A549 (cell line): ENCODE data around the gene JAG2. TPM values are rescaled to one million over a fixed set of nuclear protein-coding genes. Genes with fewer than 3 reads are reported as not detected.
A peak's percentile ranks its signal among the peaks of the same experiment; 100 is the strongest.

Experiments
- ATAC-seq, 2 experiments: fragments of 200-7000 bp in 1 of 2; fragments of >200 bp in 1 of 2; cut with Nextera tagmentation in 1 of 2; cut with Tn5 transposase in 1 of 2; 3 replicates each; pipeline versions ENCODE4 v1.8.0 to v1.9.1; 2018 to 2020; ENCODE audit warnings: mild to moderate bottlenecking in 1 of 2, moderate library complexity in 1 of 2
- CTCF ChIA-PET: fragments of 300-600 bp; sonication (Branson Sonifier 250); formaldehyde crosslinking; extraction: SDS; loops from one replicate; lab custom pipeline; 2021; ENCODE audit warnings: antibody characterized with exemption, inconsistent platforms; lab: Yijun Ruan, JAX
- POLR2A ChIA-PET: fragments of 350-600 bp; formaldehyde crosslinking; extraction: SDS; loops from one replicate; lab custom pipeline; 2021; ENCODE audit warnings: antibody characterized with exemption, inconsistent platforms; lab: Yijun Ruan, JAX
- DNase-seq, 2 experiments: peaks; one replicate each; pipeline versions ENCODE4 v3.0.0 to v3.0.0-alpha.2; 2011 to 2016; ENCODE audit warnings: low read depth in 1 of 2, low spot score in 1 of 2
- FAIRE-seq: peaks from 2 replicates; lab custom pipeline; 2011; peaks lifted over from hg19 to GRCh38; lab: Jason Lieb, UNC
- H3K27ac ChIP-seq, 2 experiments: fragments of >200 bp; sonication (Bioruptor Twin); formaldehyde crosslinking; 3 replicates each; pipeline ENCODE4 v1.5.1; 2016 to 2017
- H3K4me1 ChIP-seq: fragments of >200 bp; sonication (Bioruptor Twin); formaldehyde crosslinking; 3 replicates; pipeline ENCODE4 v1.6.1; 2016
- H3K4me2 ChIP-seq: fragments of >200 bp; sonication (Bioruptor Twin); formaldehyde crosslinking; 3 replicates; pipeline ENCODE4 v1.6.1; 2016
- H3K4me3 ChIP-seq: fragments of >200 bp; sonication (Bioruptor Twin); formaldehyde crosslinking; 3 replicates; pipeline ENCODE4 v1.5.1; 2016
- H3K9me3 ChIP-seq: fragments of >200 bp; sonication (Bioruptor Twin); formaldehyde crosslinking; 3 replicates; pipeline ENCODE4 v1.6.1; 2016
- CHD2 ChIP-seq: fragments of 150-350 bp; IDR thresholded peaks from 2 replicates; pipeline ENCODE4 v1.6.1; 2014; ENCODE audit warnings: low read length; ENCODE audit not compliant: partially characterized antibody
- CHD4 ChIP-seq: fragments of 200-600 bp; sonication (generic); IDR thresholded peaks from 2 replicates; pipeline ENCODE4 v1.6.1; 2016; ENCODE audit warnings: antibody characterized with exemption, mild to moderate bottlenecking, borderline replicate concordance
- CTCF ChIP-seq: fragments of >200 bp; sonication (Bioruptor Twin); formaldehyde crosslinking; IDR thresholded peaks from 3 replicates; pipeline ENCODE4 v1.5.1; 2016
- EHMT2 ChIP-seq: fragments of 200-600 bp; sonication (generic); IDR thresholded peaks from 2 replicates; pipeline ENCODE4 v1.6.1; 2016; ENCODE audit warnings: antibody characterized with exemption, low read depth, mild to moderate bottlenecking, moderate library complexity
- EP300 ChIP-seq, 2 experiments: fragments of >200 bp; sonication (Bioruptor Twin); formaldehyde crosslinking; IDR thresholded peaks; 2 replicates in 1 of 2; 3 replicates in 1 of 2; pipeline ENCODE4 v1.6.1; 2016 to 2017
- ESRRA ChIP-seq: fragments of 150-350 bp; IDR thresholded peaks from 2 replicates; pipeline ENCODE4 v1.6.1; 2014; ENCODE audit warnings: mild to moderate bottlenecking, low read length, borderline replicate concordance
- FOSL2 ChIP-seq, 2 experiments: fragments of 450-650 bp in 1 of 2; fragments of >200 bp in 1 of 2; sonication (Bioruptor Twin) in 1 of 2; formaldehyde crosslinking; IDR thresholded peaks; 2 replicates each; pipeline versions ENCODE4 v1.5.0 to v1.6.1; 2016 to 2020; ENCODE audit warnings: mild to moderate bottlenecking in 1 of 2, moderate library complexity in 1 of 2
- FOXS1 ChIP-seq: fragments of 250-450 bp; sonication (Bioruptor Pico); IDR thresholded peaks from 2 replicates; pipeline ENCODE4 v1.5.0; 2020; ENCODE audit warnings: mild to moderate bottlenecking, moderate library complexity
- GATA3 ChIP-seq: IDR thresholded peaks from 2 replicates; pipeline ENCODE4 v1.6.1; 2012; ENCODE audit warnings: borderline replicate concordance
- HEYL ChIP-seq: fragments of 250-450 bp; sonication (Bioruptor Pico); IDR thresholded peaks from 2 replicates; pipeline ENCODE4 v1.8.0; 2021; ENCODE audit warnings: mild to moderate bottlenecking, moderate library complexity
- HMGXB4 ChIP-seq: fragments of 250-450 bp; sonication (Bioruptor Pico); IDR thresholded peaks from 2 replicates; pipeline ENCODE4 v1.5.0; 2021; ENCODE audit warnings: mild to moderate bottlenecking, moderate library complexity, borderline replicate concordance
- JUN ChIP-seq, 2 experiments: fragments of >200 bp; sonication (Bioruptor Twin); formaldehyde crosslinking; IDR thresholded peaks; 2 replicates in 1 of 2; 3 replicates in 1 of 2; pipeline ENCODE4 v1.6.1; 2016 to 2017
- JUNB ChIP-seq: fragments of >200 bp; sonication (Bioruptor Twin); formaldehyde crosslinking; IDR thresholded peaks from 2 replicates; pipeline ENCODE4 v1.6.1; 2016
- MAFK ChIP-seq: fragments of 450-650 bp; IDR thresholded peaks from 2 replicates; pipeline ENCODE4 v1.6.1; 2014; ENCODE audit not compliant: partially characterized antibody
- MAX ChIP-seq: IDR thresholded peaks from 2 replicates; pipeline ENCODE4 v1.6.1; 2012
- MAZ ChIP-seq: fragments of 150-350 bp; IDR thresholded peaks from 2 replicates; pipeline ENCODE4 v1.6.1; 2014; ENCODE audit warnings: antibody characterized with exemption, low read depth, low read length, borderline replicate concordance
- MYC ChIP-seq: IDR thresholded peaks from 2 replicates; pipeline ENCODE4 v1.6.1; 2012; ENCODE audit warnings: mild to moderate bottlenecking, inconsistent platforms, low read length, improper control_type of control experiment, borderline replicate concordance
- POLR2A ChIP-seq: IDR thresholded peaks from 2 replicates; pipeline ENCODE4 v1.6.1; 2012; ENCODE audit warnings: mild to moderate bottlenecking, low read length
- RAD21 ChIP-seq, 2 experiments: fragments of >200 bp in 1 of 2; sonication (Bioruptor Twin) in 1 of 2; formaldehyde crosslinking in 1 of 2; IDR thresholded peaks in 1 of 2; conservative IDR thresholded peaks in 1 of 2; 2 replicates in 1 of 2; 3 replicates in 1 of 2; pipeline ENCODE4 v1.6.1; 2012 to 2018; ENCODE audit warnings: inconsistent platforms in 1 of 2
- RCOR1 ChIP-seq: fragments of 150-350 bp; IDR thresholded peaks from 2 replicates; pipeline ENCODE4 v1.6.1; 2014; ENCODE audit warnings: antibody characterized with exemption, low read length, low read depth
- TFCP2L1 ChIP-seq: fragments of 250-450 bp; sonication (Bioruptor Pico); IDR thresholded peaks from 2 replicates; pipeline ENCODE4 v1.5.0; 2021; ENCODE audit warnings: mild to moderate bottlenecking
- ZNF302 ChIP-seq: fragments of 250-450 bp; sonication (Bioruptor Pico); IDR thresholded peaks from 2 replicates; pipeline ENCODE4 v1.9.0; 2021; ENCODE audit warnings: inconsistent platforms, mild to moderate bottlenecking, moderate library complexity
- WGBS: methylation state at CpG from one replicate; pipeline ENCODE4 v1.1.6; 2017; ENCODE audit errors: missing lambda C conversion rate; 5-methylcytosine and 5-hydroxymethylcytosine counted together
- polyA plus RNA-seq, 4 experiments: library from polyadenylated mRNA; depleted of rRNA in 3 of 4; stranded (reverse); fragments of >200 nt; fragmentation: RNase III in 1 of 4; extraction: RNeasy Plus Mini Kit Qiagen cat#74134 plus additional on column Dnase treatment in 1 of 4; gene quantifications; 2 replicates in 3 of 4; 3 replicates in 1 of 4; pipeline ENCODE4 v1.2.3, GENCODE V29; 2011 to 2017

The JAG2 gene
- polyA plus RNA-seq, 2 of the 4 experiments (the other 2 are of a cell fraction): 5.9 to 20.4 TPM

- TF ChIP-seq MAZ: no peak
Observed at GRCh38 chr14:105096206-105096875, 72.2 kb downstream of the JAG2 start (continued).

GRCh38 chr14:105095236-105095805 is 73.3 kb downstream of the JAG2 start:
- ChIA-PET CTCF (interaction anchor here (0.8 to 2.5 kb wide), 5 partner anchors 8 to 73 kb away, joined by 3 to 14 read pairs (median 6); partner anchors contain the start of gene JAG2), POLR2A (no interaction called here)
- DNase-seq (no peak), ATAC-seq (no peak), FAIRE-seq (no peak)
- Histone ChIP-seq H3K4me3 (no peak overlapping the region), H3K9me3 (peaks cover 20% of the 10 kb centered on the region), H3K4me2 (peak overlapping the region; percentile 98), H3K27ac (peak overlapping the region in 1 of 2 experiments; percentile 98; a peak in 1 of 6 replicates), H3K4me1 (peaks cover 32% of the 10 kb centered on the region)
- TF ChIP-seq TFCP2L1 (CRISPR knock-in tag) (no peak), MAFK (no peak), FOXS1 (CRISPR knock-in tag) (no peak), CHD4 (no peak), EHMT2 (no peak), CHD2 (no peak), HEYL (CRISPR knock-in tag) (no peak)
- 96% methylated on average over 7 of the region's 7 CpGs for WGBS

- FAIRE-seq (no peak), DNase-seq (no peak), ATAC-seq (no peak; a peak in 1 of 6 replicates)
- CTCF ChIA-PET: interaction anchor here (0.6 to 2.5 kb wide), 13 partner anchors 7 to 417 kb away, joined by 3 to 14 read pairs (median 3); partner anchors contain the start of genes GPR132 and JAG2
- Histone ChIP-seq H3K4me3 (peak overlapping the region; percentile 92), H3K4me2 (peak overlapping the region; percentile 98), H3K9me3 (peaks cover 12% of the 10 kb centered on the region; the same call in 2 of the 3 replicates), H3K27ac (peak overlapping the region; percentile 98 to 100), H3K4me1 (peaks cover 41% of the 10 kb centered on the region)
- peak; percentile 35; the same call in 1 of the 2 replicates for TF ChIP-seq POLR2A
- TF ChIP-seq RCOR1: no peak
- POLR2A ChIA-PET: interaction anchor here (0.6 to 1.2 kb wide), 2 partner anchors 8 to 14 kb away, joined by 3 read pairs; no protein-coding TSS in a partner anchor
- 53% methylated on average over 12 of the region's 14 CpGs for WGBS
Observed at GRCh38 chr14:105094193-105094907, 74.2 kb downstream of the JAG2 start.

GRCh38 chr14:105093431-105094192 is 75.0 kb downstream of the JAG2 start:
- Histone ChIP-seq H3K4me1 (peaks cover 49% of the 10 kb centered on the region), H3K27ac (peak overlapping the region; percentile 98 to 100), H3K9me3 (peaks cover 5% of the 10 kb centered on the region; the same call in 2 of the 3 replicates), H3K4me3 (peak overlapping the region; percentile 92), H3K4me2 (peak overlapping the region; percentile 98)
- 0% methylated on average over 5 of the region's 76 CpGs for WGBS
- CTCF ChIA-PET: interaction anchor here (0.6 to 9.1 kb wide), 15 partner anchors 9 to 418 kb away, joined by 3 to 132 read pairs (median 3); partner anchors contain the start of genes GPR132 and JAG2
- DNase-seq: peak; percentile 85 to 93
- POLR2A ChIA-PET: interaction anchor here (0.6 to 1.2 kb wide), 3 partner anchors 9 to 74 kb away, joined by 3 read pairs; partner anchors contain the start of gene JAG2
- ATAC-seq: peak; percentile 12 to 59
- no peak for FAIRE-seq
- TF ChIP-seq FOSL2 (IDR thresholded peaks at IDR 0.05) (no peak), FOSL2 (CRISPR knock-in tag; IDR thresholded peaks at IDR 0.05) (0 out of 2 replicates have a peak, but pooled peaks have one; percentile 2), CTCF (peak; percentile 67), RAD21 (conservative IDR thresholded peaks at IDR 0.05 in 1 of 2, IDR thresholded peaks at IDR 0.05 in 1 of 2) (peak; percentile 46 to 60), ZNF302 (CRISPR knock-in tag) (no peak), ESRRA (no peak), JUNB (no peak), MYC (no peak), RCOR1 (no peak), HMGXB4 (peak; percentile 39; the same call in 1 of the 2 replicates), TFCP2L1 (CRISPR knock-in tag) (peak; percentile 68; the same call in 1 of the 2 replicates), MAZ (0 out of 2 replicates have a peak, but pooled peaks have one; percentile 24), EP300 (IDR thresholded peaks at IDR 0.05) (no peak), JUN (IDR thresholded peaks at IDR 0.05) (peak in 1 of 2 experiments; percentile 61; a peak in 4 of 5 replicates), GATA3 (no peak), HEYL (CRISPR knock-in tag) (no peak), MAX (peak; percentile 76), POLR2A (peak; percentile 59)
